Ascending aorta (tissue), 2 donors: ENCODE data around the gene ARHGAP15. TPM values are rescaled to one million over a fixed set of nuclear protein-coding genes. Genes with fewer than 3 reads are reported as not detected.

Experiments used
- DNase-seq, 2 donors: peaks; one replicate each; pipeline ENCODE4 v3.0.0-alpha.2; 2019; ENCODE audit warnings: low spot score in 2 of 2
- H3K27ac ChIP-seq, 2 donors: fragments of 200-600 bp; sonication (generic); one replicate each; pipeline ENCODE4 v1.5.1; 2016 to 2017; ENCODE audit warnings: mild to moderate bottlenecking in 1 of 2
- H3K27me3 ChIP-seq: fragments of 200-600 bp; sonication (generic); one replicate; pipeline ENCODE4 v1.5.1; 2017
- H3K36me3 ChIP-seq, 2 donors: fragments of 200-600 bp; sonication (generic); one replicate each; pipeline ENCODE4 v1.5.1; 2016
- H3K4me1 ChIP-seq, 2 donors: fragments of 200-600 bp; sonication (generic); one replicate each; pipeline ENCODE4 v1.5.1; 2016 to 2017; ENCODE audit warnings: mild to moderate bottlenecking in 1 of 2
- H3K4me3 ChIP-seq, 2 donors: fragments of 200-600 bp; sonication (generic); one replicate each; pipeline ENCODE4 v1.5.1; 2016 to 2017; ENCODE audit warnings: mild to moderate bottlenecking in 1 of 2
- H3K9me3 ChIP-seq, 2 donors: fragments of 200-600 bp; sonication (generic); one replicate each; pipeline ENCODE4 v1.5.1; 2016
- intact Hi-C: fragments of 100-400 bp; cut with DNase I; formaldehyde crosslinking; loops from one replicate; pipeline ENCODE4 v1.15.1; 2023
- total RNA-seq: library from RNA; depleted of rRNA; stranded (reverse); fragments of >200 nt; gene quantifications from one replicate; pipeline ENCODE4 v1.1.0, GENCODE V29; 2016
- TF ChIP-seq, protein P1 (sequence below), 3 experiments: fragments of 200-600 bp in 2 of 3; fragments of 450-650 bp in 1 of 3; sonication (generic) in 2 of 3; IDR thresholded peaks; one replicate each; pipeline ENCODE4 v1.5.1; 2016 to 2019; ENCODE audit warnings: antibody characterized with exemption in 3 of 3, mild to moderate bottlenecking in 1 of 3, moderate library complexity in 1 of 3

ARHGAP15 gene
- total RNA-seq, 1 donor from 2014 or later = 1.4 TPM

DNA sequence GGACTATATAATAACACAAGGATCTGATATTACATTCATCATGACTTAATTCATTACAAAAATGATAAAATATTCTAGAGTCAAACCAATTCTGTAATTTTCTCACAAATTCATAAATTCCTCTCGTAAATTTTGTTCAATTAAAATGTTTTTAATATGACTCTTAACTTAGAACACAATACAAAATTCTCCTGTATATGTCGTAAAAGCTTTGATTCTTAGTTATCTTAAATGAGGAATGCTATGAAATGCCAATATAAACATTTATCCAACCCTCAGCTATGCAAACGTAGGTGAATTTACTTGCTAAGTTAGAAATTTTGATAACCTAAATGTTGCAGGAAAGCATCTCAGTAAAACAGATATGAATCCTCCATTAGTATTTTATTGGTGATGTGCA is 28.9 kb downstream of the ARHGAP15 start:
- no peaks in the 10 kb centered on the region for H3K27me3 ChIP-seq
- intact Hi-C loops = no loop called here
- DNase-seq = no peak
- H3K27ac ChIP-seq = no peak overlapping the region
- H3K36me3 ChIP-seq = no peaks in the 10 kb centered on the region
- no peaks in the 10 kb centered on the region for H3K9me3 ChIP-seq
- TF ChIP-seq, protein P1, sequence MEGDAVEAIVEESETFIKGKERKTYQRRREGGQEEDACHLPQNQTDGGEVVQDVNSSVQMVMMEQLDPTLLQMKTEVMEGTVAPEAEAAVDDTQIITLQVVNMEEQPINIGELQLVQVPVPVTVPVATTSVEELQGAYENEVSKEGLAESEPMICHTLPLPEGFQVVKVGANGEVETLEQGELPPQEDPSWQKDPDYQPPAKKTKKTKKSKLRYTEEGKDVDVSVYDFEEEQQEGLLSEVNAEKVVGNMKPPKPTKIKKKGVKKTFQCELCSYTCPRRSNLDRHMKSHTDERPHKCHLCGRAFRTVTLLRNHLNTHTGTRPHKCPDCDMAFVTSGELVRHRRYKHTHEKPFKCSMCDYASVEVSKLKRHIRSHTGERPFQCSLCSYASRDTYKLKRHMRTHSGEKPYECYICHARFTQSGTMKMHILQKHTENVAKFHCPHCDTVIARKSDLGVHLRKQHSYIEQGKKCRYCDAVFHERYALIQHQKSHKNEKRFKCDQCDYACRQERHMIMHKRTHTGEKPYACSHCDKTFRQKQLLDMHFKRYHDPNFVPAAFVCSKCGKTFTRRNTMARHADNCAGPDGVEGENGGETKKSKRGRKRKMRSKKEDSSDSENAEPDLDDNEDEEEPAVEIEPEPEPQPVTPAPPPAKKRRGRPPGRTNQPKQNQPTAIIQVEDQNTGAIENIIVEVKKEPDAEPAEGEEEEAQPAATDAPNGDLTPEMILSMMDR (IDR thresholded peaks at IDR 0.05) = no peak
- no peaks in the 10 kb centered on the region for H3K4me1 ChIP-seq
- H3K4me3 ChIP-seq = no peak overlapping the region

DNA sequence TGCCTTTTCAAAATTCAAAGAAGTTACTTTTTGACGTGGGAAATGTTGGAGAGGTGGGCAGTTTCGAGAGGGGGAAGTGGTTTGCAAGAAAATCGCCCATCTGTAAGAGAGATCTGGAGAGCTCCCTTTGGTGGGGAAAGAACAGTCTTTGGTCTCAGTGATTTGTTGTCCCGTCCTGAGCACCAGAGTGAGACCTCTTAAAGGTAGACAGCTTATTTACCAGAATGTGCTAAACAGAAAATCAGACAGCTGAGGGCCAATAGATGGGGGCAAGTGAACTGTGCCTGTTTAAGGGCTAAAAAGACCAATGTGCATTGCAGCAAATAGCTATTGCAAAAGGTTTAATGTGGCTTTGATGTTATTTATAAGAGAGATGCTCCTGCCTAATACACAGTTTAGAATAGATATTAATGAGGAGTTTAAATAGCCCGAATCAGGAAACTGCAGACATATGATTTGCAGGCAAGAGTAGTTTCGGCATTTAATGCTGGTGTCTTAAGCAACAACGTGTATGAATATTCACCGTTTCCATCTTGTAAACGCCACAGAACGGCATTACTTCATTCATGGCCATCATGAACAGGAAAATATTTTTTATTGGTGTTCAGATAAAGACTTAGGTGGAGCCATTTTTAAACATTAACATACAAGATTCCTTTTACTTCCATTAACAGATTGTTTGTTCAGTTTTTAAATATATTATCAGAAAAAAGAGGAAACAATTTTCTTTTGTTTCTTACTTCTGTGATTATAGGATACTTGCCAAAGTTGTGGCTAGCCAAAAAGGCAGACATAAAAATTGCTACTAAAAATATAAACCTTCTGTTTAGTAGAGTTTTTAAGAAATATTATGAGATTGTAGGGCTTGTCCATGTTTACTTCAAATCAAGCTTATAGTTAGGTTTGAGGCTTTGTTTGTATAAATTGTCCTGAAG is 29.6 kb downstream of the ARHGAP15 start:
- Histone ChIP-seq H3K27ac (no peak overlapping the region), H3K4me3 (no peak overlapping the region), H3K9me3 (no peaks in the 10 kb centered on the region), H3K36me3 (no peaks in the 10 kb centered on the region), H3K27me3 (no peaks in the 10 kb centered on the region), H3K4me1 (no peaks in the 10 kb centered on the region)
- intact Hi-C loops = no loop called here
- DNase-seq = no peak
- TF ChIP-seq, protein P1 (IDR thresholded peaks at IDR 0.05) = no peak

DNA sequence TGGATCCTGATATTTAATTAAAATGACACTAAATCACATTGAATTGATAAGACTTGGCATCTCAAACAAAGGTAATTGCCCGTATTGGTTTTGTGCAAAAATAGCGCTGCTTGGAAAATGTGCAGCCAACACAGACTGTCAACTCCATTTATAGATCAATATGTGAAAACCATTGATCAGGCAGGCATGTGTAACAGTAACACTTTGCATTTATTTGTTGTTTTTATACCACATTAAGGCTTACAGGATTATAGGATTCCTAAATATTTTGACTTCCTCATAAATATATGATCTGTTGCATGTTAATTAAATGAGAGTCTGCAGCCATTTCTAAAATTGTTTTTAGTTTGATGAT is 30.2 kb downstream of the ARHGAP15 start:
- no peaks in the 10 kb centered on the region for H3K27me3 ChIP-seq
- intact Hi-C loops = no loop called here
- no peaks in the 10 kb centered on the region for H3K4me1 ChIP-seq
- H3K36me3 ChIP-seq = no peaks in the 10 kb centered on the region
- TF ChIP-seq, protein P1 (IDR thresholded peaks at IDR 0.05) = no peak
- no peaks in the 10 kb centered on the region for H3K9me3 ChIP-seq
- no peak for DNase-seq
- H3K27ac ChIP-seq = no peak overlapping the region
- no peak overlapping the region for H3K4me3 ChIP-seq

DNA sequence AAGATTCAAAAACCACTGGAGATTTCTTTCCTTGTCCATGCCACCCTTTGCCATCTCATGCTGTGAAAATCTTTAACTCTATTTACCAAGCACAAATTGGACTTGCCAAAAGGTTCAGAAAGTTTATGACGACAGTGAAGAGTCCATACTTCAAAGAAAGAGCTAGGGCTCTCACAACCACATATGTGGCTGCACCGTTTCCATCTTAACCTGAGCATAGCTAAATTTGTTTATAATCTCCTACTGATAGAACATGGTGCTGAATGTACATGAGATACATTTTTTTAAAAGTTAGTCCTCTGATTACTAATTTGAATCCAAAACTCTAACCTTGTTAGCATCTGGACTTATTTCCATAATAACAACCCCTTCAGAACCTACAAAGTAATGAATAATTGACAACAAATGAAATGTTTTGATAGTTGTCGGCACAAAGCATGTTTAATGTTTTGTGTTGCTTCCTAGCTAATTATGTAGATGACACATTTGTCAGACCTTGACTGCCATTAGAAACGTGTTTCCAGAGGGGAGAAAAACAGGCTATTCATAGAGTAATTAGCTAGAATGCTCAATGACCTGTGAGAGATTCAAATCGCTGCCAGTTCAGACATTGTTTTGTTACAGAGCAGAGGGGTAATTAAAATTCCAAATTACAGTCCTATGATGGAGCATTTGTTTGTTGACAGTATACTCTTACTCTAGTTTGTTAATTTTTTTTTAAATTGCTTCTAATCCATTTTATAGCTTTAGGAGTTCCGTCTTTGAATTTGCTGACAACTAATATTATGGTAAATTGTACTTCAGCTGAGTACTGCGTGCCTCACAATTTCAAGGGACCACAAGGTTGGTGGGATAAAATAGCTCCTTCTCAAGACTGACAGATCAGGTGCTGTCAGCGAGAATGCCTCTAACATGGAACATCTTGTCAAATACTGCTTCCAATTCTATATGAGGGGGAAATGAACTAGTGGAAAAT is 31.8 kb downstream of the ARHGAP15 start:
- intact Hi-C loops = no loop called here
- no peak for DNase-seq
- Histone ChIP-seq H3K27me3 (no peaks in the 10 kb centered on the region), H3K4me1 (no peaks in the 10 kb centered on the region), H3K4me3 (no peak overlapping the region), H3K9me3 (no peaks in the 10 kb centered on the region), H3K27ac (no peak overlapping the region), H3K36me3 (no peaks in the 10 kb centered on the region)
- TF ChIP-seq, protein P1 (IDR thresholded peaks at IDR 0.05) = no peak

DNA sequence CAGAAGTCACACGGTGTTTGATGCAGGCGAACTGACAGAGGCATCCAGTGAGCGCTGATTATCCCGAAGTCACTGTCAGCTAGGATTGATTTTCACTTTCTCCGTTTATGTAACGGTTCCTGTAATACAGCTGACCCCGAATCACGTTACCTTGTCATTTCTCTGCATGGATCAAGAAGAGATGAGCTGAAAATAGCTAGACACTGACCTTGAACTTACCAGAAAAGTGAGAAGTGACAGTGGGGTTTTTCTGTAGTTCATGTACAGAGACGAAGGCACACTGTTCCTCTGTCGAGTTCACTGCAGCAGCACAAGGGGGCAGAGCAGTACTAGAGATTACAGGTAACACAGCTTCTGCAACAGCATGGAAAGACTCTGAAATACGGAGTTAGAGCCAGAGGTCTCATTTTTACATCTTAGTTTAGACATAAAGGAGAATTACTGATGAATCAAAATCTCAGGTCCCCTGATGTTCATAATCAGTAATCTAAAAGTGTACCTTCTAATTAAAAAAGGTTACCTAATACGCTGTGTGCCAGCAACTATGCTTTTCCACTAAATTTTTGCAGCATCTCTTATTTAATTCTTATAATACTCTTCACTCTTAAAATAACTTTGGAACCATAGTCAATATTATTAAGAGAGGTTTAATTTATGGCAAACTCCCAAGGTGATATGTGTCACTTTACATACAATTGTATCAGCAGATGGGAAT is 33.1 kb downstream of the ARHGAP15 start:
- no peaks in the 10 kb centered on the region for H3K27me3 ChIP-seq
- H3K4me1 ChIP-seq = no peaks in the 10 kb centered on the region
- intact Hi-C loops = loop anchor here (1.0 kb wide), 1 partner anchor 97 kb away; no protein-coding TSS in a partner anchor
- H3K36me3 ChIP-seq = no peaks in the 10 kb centered on the region
- DNase-seq = no peak
- no peak overlapping the region for H3K27ac ChIP-seq
- no peaks in the 10 kb centered on the region for H3K9me3 ChIP-seq
- TF ChIP-seq, protein P1 (IDR thresholded peaks at IDR 0.05) = peak; percentile 43 to 61 (median 45)
- no peak overlapping the region for H3K4me3 ChIP-seq
